NCI-H1105 (cell line): ENCODE data around the gene SCYL1.

Experiments used
- DNase-seq: peaks from one replicate; lab custom pipeline; 2025; lab: John Stamatoyannopoulos, UW

The SCYL1 gene

GRCh38 chr11:65493367-65494176, 31.3 kb upstream of the SCYL1 start:
- DNase-seq, result no peak

- DNase-seq, result no peak
Measured at GRCh38 chr11:65496304-65497140, 28.4 kb upstream of the SCYL1 start.

GRCh38 chr11:65497141-65498041, 27.5 kb upstream of the SCYL1 start:
- DNase-seq, result peak; percentile 100

GRCh38 chr11:65498042-65498726, 26.7 kb upstream of the SCYL1 start:
- peak; percentile 55 for DNase-seq

- no peak for DNase-seq
Measured at GRCh38 chr11:65498727-65498976, 26.2 kb upstream of the SCYL1 start.

GRCh38 chr11:65498977-65499712, 25.7 kb upstream of the SCYL1 start, which contains the start of gene MALAT1:
Gene MALAT1 (plus strand): TSS chr11:65499045.
- DNase-seq, result peak; percentile 94

- no peak for DNase-seq
Measured at GRCh38 chr11:65499713-65500386, 25.0 kb upstream of the SCYL1 start.

- DNase-seq, result no peak
Measured at GRCh38 chr11:65500387-65501185, 24.3 kb upstream of the SCYL1 start.

- DNase-seq, result no peak
Measured at GRCh38 chr11:65501186-65501471, 23.8 kb upstream of the SCYL1 start.

GRCh38 chr11:65501472-65502273, 23.2 kb upstream of the SCYL1 start:
- no peak for DNase-seq

- DNase-seq, result no peak
Measured at GRCh38 chr11:65502274-65502554, 22.7 kb upstream of the SCYL1 start.

GRCh38 chr11:65502555-65503367, 22.1 kb upstream of the SCYL1 start:
- DNase-seq, result no peak

GRCh38 chr11:65503368-65503948, 21.4 kb upstream of the SCYL1 start:
- DNase-seq, result no peak

GRCh38 chr11:65503949-65504673, 20.8 kb upstream of the SCYL1 start:
- DNase-seq, result no peak

- no peak for DNase-seq
Measured at GRCh38 chr11:65504674-65505465, 20.0 kb upstream of the SCYL1 start.

- DNase-seq, result no peak
Measured at GRCh38 chr11:65505466-65506289, 19.2 kb upstream of the SCYL1 start.
